ENCODE results near the gene BMERB1. TPM values are rescaled to one million over a fixed set of nuclear protein-coding genes. Genes with fewer than 3 reads are reported as not detected.

The BMERB1 gene
- total and polyA plus RNA-seq, 2 experiments from 2014 or later, result 17.3 to 28.1 TPM

DNA sequence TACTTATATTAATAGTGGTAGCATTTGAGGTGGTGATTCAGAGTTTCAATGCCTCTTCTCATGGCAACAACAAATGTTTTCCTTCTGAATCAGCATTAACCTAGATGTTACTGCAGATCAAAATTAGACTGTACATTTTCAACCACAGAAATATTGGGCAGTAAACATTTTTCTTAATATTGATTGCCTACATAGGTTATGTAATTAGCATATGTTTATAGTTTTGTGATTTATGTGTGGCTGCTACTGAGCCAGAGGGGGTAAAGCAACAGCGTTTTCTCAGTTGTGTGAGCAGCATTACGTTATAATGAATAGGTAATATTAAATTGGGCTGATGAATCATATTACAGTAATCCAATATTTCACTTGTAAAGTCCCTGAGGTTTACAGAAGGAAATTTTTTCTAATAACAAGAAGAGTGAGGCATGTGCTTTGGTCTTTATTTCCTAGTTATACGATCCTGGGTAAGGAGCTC, 18.8 kb upstream of the BMERB1 start (continued):
- TF ChIP-seq, protein P1, sequence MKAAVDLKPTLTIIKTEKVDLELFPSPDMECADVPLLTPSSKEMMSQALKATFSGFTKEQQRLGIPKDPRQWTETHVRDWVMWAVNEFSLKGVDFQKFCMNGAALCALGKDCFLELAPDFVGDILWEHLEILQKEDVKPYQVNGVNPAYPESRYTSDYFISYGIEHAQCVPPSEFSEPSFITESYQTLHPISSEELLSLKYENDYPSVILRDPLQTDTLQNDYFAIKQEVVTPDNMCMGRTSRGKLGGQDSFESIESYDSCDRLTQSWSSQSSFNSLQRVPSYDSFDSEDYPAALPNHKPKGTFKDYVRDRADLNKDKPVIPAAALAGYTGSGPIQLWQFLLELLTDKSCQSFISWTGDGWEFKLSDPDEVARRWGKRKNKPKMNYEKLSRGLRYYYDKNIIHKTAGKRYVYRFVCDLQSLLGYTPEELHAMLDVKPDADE (IDR thresholded peaks at IDR 0.05), result no peak

DNA sequence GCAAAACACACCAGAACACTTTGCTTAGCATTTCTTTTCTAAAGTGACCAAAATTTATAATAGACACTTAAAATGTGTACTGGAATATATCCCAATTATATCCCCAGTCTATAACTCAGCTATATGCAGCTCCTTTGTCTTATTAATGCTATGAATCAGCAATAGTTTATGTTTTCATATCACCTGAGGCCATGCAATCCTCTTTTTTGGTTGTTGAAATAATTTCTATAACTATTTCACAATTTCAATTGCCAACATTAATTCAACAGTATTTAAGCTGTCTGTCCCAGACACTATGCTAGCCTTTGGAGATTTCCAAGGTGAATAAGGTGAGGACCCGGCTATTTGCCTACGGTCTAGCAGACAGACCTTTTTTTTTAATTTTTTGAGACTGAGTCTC, 17.2 kb upstream of the BMERB1 start:
- Mint-ChIP-seq H3K4me1 (no peaks in the 10 kb centered on the region), H3K27ac (no peak overlapping the region), H3K27me3 (ENCODE audit: insufficient read depth, low read depth, poor library complexity) (peaks cover 3% of the 10 kb centered on the region), H3K9me3 (no peaks in the 10 kb centered on the region), H3K36me3 (ENCODE audit: low read depth) (no peaks in the 10 kb centered on the region), H3K4me3 (no peak overlapping the region)
- no peak for DNase-seq (ENCODE audit: low spot score)
- Histone ChIP-seq H3K36me3 (ENCODE audit: insufficient read depth) (no peaks in the 10 kb centered on the region), H3K4me1 (ENCODE audit: insufficient read depth) (no peaks in the 10 kb centered on the region), H3K9me2 (ENCODE audit: insufficient read depth) (no peaks in the 10 kb centered on the region), H3K27me3 (ENCODE audit: insufficient read depth) (no peaks in the 10 kb centered on the region), H2AFZ (no peak overlapping the region), H3K79me2 (replicated peaks; ENCODE audit: insufficient read depth) (no peaks in the 10 kb centered on the region), H4K20me1 (replicated peaks; ENCODE audit: insufficient read depth) (0 out of 2 replicates have a peak, but pooled peaks cover 3% of the 10 kb centered on the region), H3F3A (replicated peaks; ENCODE audit: low read depth) (no peaks in the 10 kb centered on the region), H3K27ac (ENCODE audit: low read depth) (no peak overlapping the region), H3K4me2 (no peak overlapping the region), H3K4me3 (no peak overlapping the region)
- ATAC-seq, result no peak
- no peak for TF ChIP-seq EZH2phosphoT487 (IDR thresholded peaks at IDR 0.05; ENCODE audit: unreplicated experiment)
- TF ChIP-seq, protein P2, sequence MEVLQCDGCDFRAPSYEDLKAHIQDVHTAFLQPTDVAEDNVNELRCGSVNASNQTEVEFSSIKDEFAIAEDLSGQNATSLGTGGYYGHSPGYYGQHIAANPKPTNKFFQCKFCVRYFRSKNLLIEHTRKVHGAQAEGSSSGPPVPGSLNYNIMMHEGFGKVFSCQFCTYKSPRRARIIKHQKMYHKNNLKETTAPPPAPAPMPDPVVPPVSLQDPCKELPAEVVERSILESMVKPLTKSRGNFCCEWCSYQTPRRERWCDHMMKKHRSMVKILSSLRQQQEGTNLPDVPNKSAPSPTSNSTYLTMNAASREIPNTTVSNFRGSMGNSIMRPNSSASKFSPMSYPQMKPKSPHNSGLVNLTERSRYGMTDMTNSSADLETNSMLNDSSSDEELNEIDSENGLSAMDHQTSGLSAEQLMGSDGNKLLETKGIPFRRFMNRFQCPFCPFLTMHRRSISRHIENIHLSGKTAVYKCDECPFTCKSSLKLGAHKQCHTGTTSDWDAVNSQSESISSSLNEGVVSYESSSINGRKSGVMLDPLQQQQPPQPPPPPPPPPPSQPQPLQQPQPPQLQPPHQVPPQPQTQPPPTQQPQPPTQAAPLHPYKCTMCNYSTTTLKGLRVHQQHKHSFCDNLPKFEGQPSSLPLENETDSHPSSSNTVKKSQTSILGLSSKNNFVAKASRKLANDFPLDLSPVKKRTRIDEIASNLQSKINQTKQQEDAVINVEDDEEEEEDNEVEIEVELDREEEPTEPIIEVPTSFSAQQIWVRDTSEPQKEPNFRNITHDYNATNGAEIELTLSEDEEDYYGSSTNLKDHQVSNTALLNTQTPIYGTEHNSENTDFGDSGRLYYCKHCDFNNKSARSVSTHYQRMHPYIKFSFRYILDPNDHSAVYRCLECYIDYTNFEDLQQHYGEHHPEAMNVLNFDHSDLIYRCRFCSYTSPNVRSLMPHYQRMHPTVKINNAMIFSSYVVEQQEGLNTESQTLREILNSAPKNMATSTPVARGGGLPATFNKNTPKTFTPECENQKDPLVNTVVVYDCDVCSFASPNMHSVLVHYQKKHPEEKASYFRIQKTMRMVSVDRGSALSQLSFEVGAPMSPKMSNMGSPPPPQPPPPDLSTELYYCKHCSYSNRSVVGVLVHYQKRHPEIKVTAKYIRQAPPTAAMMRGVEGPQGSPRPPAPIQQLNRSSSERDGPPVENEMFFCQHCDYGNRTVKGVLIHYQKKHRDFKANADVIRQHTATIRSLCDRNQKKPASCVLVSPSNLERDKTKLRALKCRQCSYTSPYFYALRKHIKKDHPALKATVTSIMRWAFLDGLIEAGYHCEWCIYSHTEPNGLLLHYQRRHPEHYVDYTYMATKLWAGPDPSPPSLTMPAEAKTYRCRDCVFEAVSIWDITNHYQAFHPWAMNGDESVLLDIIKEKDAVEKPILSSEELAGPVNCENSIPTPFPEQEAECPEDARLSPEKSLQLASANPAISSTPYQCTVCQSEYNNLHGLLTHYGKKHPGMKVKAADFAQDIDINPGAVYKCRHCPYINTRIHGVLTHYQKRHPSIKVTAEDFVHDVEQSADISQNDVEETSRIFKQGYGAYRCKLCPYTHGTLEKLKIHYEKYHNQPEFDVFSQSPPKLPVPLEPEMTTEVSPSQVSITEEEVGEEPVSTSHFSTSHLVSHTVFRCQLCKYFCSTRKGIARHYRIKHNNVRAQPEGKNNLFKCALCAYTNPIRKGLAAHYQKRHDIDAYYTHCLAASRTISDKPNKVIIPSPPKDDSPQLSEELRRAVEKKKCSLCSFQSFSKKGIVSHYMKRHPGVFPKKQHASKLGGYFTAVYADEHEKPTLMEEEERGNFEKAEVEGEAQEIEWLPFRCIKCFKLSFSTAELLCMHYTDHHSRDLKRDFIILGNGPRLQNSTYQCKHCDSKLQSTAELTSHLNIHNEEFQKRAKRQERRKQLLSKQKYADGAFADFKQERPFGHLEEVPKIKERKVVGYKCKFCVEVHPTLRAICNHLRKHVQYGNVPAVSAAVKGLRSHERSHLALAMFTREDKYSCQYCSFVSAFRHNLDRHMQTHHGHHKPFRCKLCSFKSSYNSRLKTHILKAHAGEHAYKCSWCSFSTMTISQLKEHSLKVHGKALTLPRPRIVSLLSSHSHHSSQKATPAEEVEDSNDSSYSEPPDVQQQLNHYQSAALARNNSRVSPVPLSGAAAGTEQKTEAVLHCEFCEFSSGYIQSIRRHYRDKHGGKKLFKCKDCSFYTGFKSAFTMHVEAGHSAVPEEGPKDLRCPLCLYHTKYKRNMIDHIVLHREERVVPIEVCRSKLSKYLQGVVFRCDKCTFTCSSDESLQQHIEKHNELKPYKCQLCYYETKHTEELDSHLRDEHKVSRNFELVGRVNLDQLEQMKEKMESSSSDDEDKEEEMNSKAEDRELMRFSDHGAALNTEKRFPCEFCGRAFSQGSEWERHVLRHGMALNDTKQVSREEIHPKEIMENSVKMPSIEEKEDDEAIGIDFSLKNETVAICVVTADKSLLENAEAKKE (CRISPR knock-in tag; IDR thresholded peaks at IDR 0.05), result no peak
